ENCODE results near the gene UBD.

UBD gene

GRCh38 chr6:29530671-29531310 lies 28.7 kb downstream of the UBD start:
- no peaks in the 10 kb centered on the region for H3K4me1 ChIP-seq (ENCODE audit: control insufficient read depth in 1 of 2, insufficient read depth in 2 of 2, low read length in 2 of 2)
- no peaks in the 10 kb centered on the region for H3K36me3 ChIP-seq (ENCODE audit: control insufficient read depth in 1 of 2, insufficient read depth in 2 of 2, low read length in 2 of 2)
- no peak overlapping the region for H3K27ac ChIP-seq (ENCODE audit: low read length)
- H3K4me3 ChIP-seq (ENCODE audit: low read depth in 1 of 2, low read length in 2 of 2): no peak overlapping the region
- no peaks in the 10 kb centered on the region for H3K9me3 ChIP-seq (ENCODE audit: control insufficient read depth in 1 of 2, low read length in 2 of 2)
- no peaks in the 10 kb centered on the region for H3K27me3 ChIP-seq (ENCODE audit: low read depth, low read length)

GRCh38 chr6:29529956-29530355 lies 29.6 kb downstream of the UBD start:
- Histone ChIP-seq H3K9me3 (ENCODE audit: control insufficient read depth in 1 of 2, low read length in 2 of 2) (no peaks in the 10 kb centered on the region), H3K4me1 (ENCODE audit: control insufficient read depth in 1 of 2, insufficient read depth in 2 of 2, low read length in 2 of 2) (no peaks in the 10 kb centered on the region), H3K4me3 (ENCODE audit: low read depth in 1 of 2, low read length in 2 of 2) (no peak overlapping the region), H3K27ac (ENCODE audit: low read length) (no peak overlapping the region), H3K36me3 (ENCODE audit: control insufficient read depth in 1 of 2, insufficient read depth in 2 of 2, low read length in 2 of 2) (no peaks in the 10 kb centered on the region), H3K27me3 (ENCODE audit: low read depth, low read length) (no peaks in the 10 kb centered on the region)

- H3K27ac ChIP-seq (ENCODE audit: low read length): no peak overlapping the region
- no peaks in the 10 kb centered on the region for H3K27me3 ChIP-seq (ENCODE audit: low read depth, low read length)
- H3K9me3 ChIP-seq (ENCODE audit: control insufficient read depth in 1 of 2, low read length in 2 of 2): no peaks in the 10 kb centered on the region
- no peaks in the 10 kb centered on the region for H3K36me3 ChIP-seq (ENCODE audit: control insufficient read depth in 1 of 2, insufficient read depth in 2 of 2, low read length in 2 of 2)
- no peaks in the 10 kb centered on the region for H3K4me1 ChIP-seq (ENCODE audit: control insufficient read depth in 1 of 2, insufficient read depth in 2 of 2, low read length in 2 of 2)
- H3K4me3 ChIP-seq (ENCODE audit: low read depth in 1 of 2, low read length in 2 of 2): no peak overlapping the region
Measured at GRCh38 chr6:29528988-29529560, 30.5 kb downstream of the UBD start.

GRCh38 chr6:29528300-29528931 lies 31.1 kb downstream of the UBD start:
- H3K27ac ChIP-seq (ENCODE audit: low read length): no peak overlapping the region
- no peaks in the 10 kb centered on the region for H3K9me3 ChIP-seq (ENCODE audit: control insufficient read depth in 1 of 2, low read length in 2 of 2)
- no peak overlapping the region for H3K4me3 ChIP-seq (ENCODE audit: low read depth in 1 of 2, low read length in 2 of 2)
- H3K4me1 ChIP-seq (ENCODE audit: control insufficient read depth in 1 of 2, insufficient read depth in 2 of 2, low read length in 2 of 2): no peaks in the 10 kb centered on the region
- no peaks in the 10 kb centered on the region for H3K27me3 ChIP-seq (ENCODE audit: low read depth, low read length)
- no peaks in the 10 kb centered on the region for H3K36me3 ChIP-seq (ENCODE audit: control insufficient read depth in 1 of 2, insufficient read depth in 2 of 2, low read length in 2 of 2)

GRCh38 chr6:29527564-29527963 lies 32.0 kb downstream of the UBD start:
- no peaks in the 10 kb centered on the region for H3K9me3 ChIP-seq (ENCODE audit: control insufficient read depth in 1 of 2, low read length in 2 of 2)
- no peak overlapping the region for H3K4me3 ChIP-seq (ENCODE audit: low read depth in 1 of 2, low read length in 2 of 2)
- no peaks in the 10 kb centered on the region for H3K27me3 ChIP-seq (ENCODE audit: low read depth, low read length)
- no peaks in the 10 kb centered on the region for H3K4me1 ChIP-seq (ENCODE audit: control insufficient read depth in 1 of 2, insufficient read depth in 2 of 2, low read length in 2 of 2)
- H3K36me3 ChIP-seq (ENCODE audit: control insufficient read depth in 1 of 2, insufficient read depth in 2 of 2, low read length in 2 of 2): no peaks in the 10 kb centered on the region
- H3K27ac ChIP-seq (ENCODE audit: low read length): no peak overlapping the region

GRCh38 chr6:29527126-29527525 lies 32.4 kb downstream of the UBD start:
- Histone ChIP-seq H3K4me1 (ENCODE audit: control insufficient read depth in 1 of 2, insufficient read depth in 2 of 2, low read length in 2 of 2) (no peaks in the 10 kb centered on the region), H3K4me3 (ENCODE audit: low read depth in 1 of 2, low read length in 2 of 2) (no peak overlapping the region), H3K27ac (ENCODE audit: low read length) (no peak overlapping the region), H3K27me3 (ENCODE audit: low read depth, low read length) (no peaks in the 10 kb centered on the region), H3K9me3 (ENCODE audit: control insufficient read depth in 1 of 2, low read length in 2 of 2) (no peaks in the 10 kb centered on the region), H3K36me3 (ENCODE audit: control insufficient read depth in 1 of 2, insufficient read depth in 2 of 2, low read length in 2 of 2) (no peaks in the 10 kb centered on the region)

- H3K27me3 ChIP-seq (ENCODE audit: low read depth, low read length): no peaks in the 10 kb centered on the region
- H3K36me3 ChIP-seq (ENCODE audit: control insufficient read depth in 1 of 2, insufficient read depth in 2 of 2, low read length in 2 of 2): no peaks in the 10 kb centered on the region
- no peaks in the 10 kb centered on the region for H3K9me3 ChIP-seq (ENCODE audit: control insufficient read depth in 1 of 2, low read length in 2 of 2)
- H3K4me3 ChIP-seq (ENCODE audit: low read depth in 1 of 2, low read length in 2 of 2): no peak overlapping the region
- no peak overlapping the region for H3K27ac ChIP-seq (ENCODE audit: low read length)
- H3K4me1 ChIP-seq (ENCODE audit: control insufficient read depth in 1 of 2, insufficient read depth in 2 of 2, low read length in 2 of 2): no peaks in the 10 kb centered on the region
Measured at GRCh38 chr6:29525311-29525639, 34.3 kb downstream of the UBD start.

GRCh38 chr6:29524444-29525310 lies 34.9 kb downstream of the UBD start:
- Histone ChIP-seq H3K27ac (ENCODE audit: low read length) (no peak overlapping the region), H3K4me1 (ENCODE audit: control insufficient read depth in 1 of 2, insufficient read depth in 2 of 2, low read length in 2 of 2) (no peaks in the 10 kb centered on the region), H3K27me3 (ENCODE audit: low read depth, low read length) (no peaks in the 10 kb centered on the region), H3K36me3 (ENCODE audit: control insufficient read depth in 1 of 2, insufficient read depth in 2 of 2, low read length in 2 of 2) (no peaks in the 10 kb centered on the region), H3K4me3 (ENCODE audit: low read depth in 1 of 2, low read length in 2 of 2) (no peak overlapping the region), H3K9me3 (ENCODE audit: control insufficient read depth in 1 of 2, low read length in 2 of 2) (no peaks in the 10 kb centered on the region)

GRCh38 chr6:29524044-29524443 lies 35.5 kb downstream of the UBD start:
- Histone ChIP-seq H3K4me3 (ENCODE audit: low read depth in 1 of 2, low read length in 2 of 2) (no peak overlapping the region), H3K36me3 (ENCODE audit: control insufficient read depth in 1 of 2, insufficient read depth in 2 of 2, low read length in 2 of 2) (no peaks in the 10 kb centered on the region), H3K27me3 (ENCODE audit: low read depth, low read length) (no peaks in the 10 kb centered on the region), H3K4me1 (ENCODE audit: control insufficient read depth in 1 of 2, insufficient read depth in 2 of 2, low read length in 2 of 2) (no peaks in the 10 kb centered on the region), H3K9me3 (ENCODE audit: control insufficient read depth in 1 of 2, low read length in 2 of 2) (no peaks in the 10 kb centered on the region), H3K27ac (ENCODE audit: low read length) (no peak overlapping the region)

GRCh38 chr6:29522227-29522626 lies 37.3 kb downstream of the UBD start:
- H3K4me3 ChIP-seq (ENCODE audit: low read depth in 1 of 2, low read length in 2 of 2): no peak overlapping the region
- no peaks in the 10 kb centered on the region for H3K36me3 ChIP-seq (ENCODE audit: control insufficient read depth in 1 of 2, insufficient read depth in 2 of 2, low read length in 2 of 2)
- H3K9me3 ChIP-seq (ENCODE audit: control insufficient read depth in 1 of 2, low read length in 2 of 2): no peaks in the 10 kb centered on the region
- no peaks in the 10 kb centered on the region for H3K4me1 ChIP-seq (ENCODE audit: control insufficient read depth in 1 of 2, insufficient read depth in 2 of 2, low read length in 2 of 2)
- no peak overlapping the region for H3K27ac ChIP-seq (ENCODE audit: low read length)
- H3K27me3 ChIP-seq (ENCODE audit: low read depth, low read length): no peaks in the 10 kb centered on the region

GRCh38 chr6:29521006-29521680 lies 38.4 kb downstream of the UBD start:
- H3K27ac ChIP-seq (ENCODE audit: low read length): no peak overlapping the region

More at GRCh38 chr6:29521006-29521680, 38.4 kb downstream of the UBD start:
- H3K27me3 ChIP-seq (ENCODE audit: low read depth, low read length): no peaks in the 10 kb centered on the region
- H3K9me3 ChIP-seq (ENCODE audit: control insufficient read depth in 1 of 2, low read length in 2 of 2): no peaks in the 10 kb centered on the region
- H3K4me3 ChIP-seq (ENCODE audit: low read depth in 1 of 2, low read length in 2 of 2): no peak overlapping the region
- H3K4me1 ChIP-seq (ENCODE audit: control insufficient read depth in 1 of 2, insufficient read depth in 2 of 2, low read length in 2 of 2): no peaks in the 10 kb centered on the region
- no peaks in the 10 kb centered on the region for H3K36me3 ChIP-seq (ENCODE audit: control insufficient read depth in 1 of 2, insufficient read depth in 2 of 2, low read length in 2 of 2)
